Mesenteric fat pad (tissue), 1 donor: ENCODE data around the gene FANCG. TPM values are rescaled to one million over a fixed set of nuclear protein-coding genes. Genes with fewer than 3 reads are reported as not detected.

ENCODE experiments used
- DNase-seq: peaks from one replicate; pipeline ENCODE4 v3.0.0-alpha.2; 2020; ENCODE audit warnings: low spot score
- total RNA-seq: library from RNA; stranded (reverse); fragmentation: NEBNext Ultra II Directional; extraction: Animal tissue kit (Norgen Biotek cat#: 25700); gene quantifications from one replicate; pipeline ENCODE4 v1.2.1, GENCODE V29; 2021
- donor health status: DM: yes; HTN: yes; CAD: no.

The FANCG gene
- total RNA-seq, 1 donor from 2014 or later = 11.3 TPM

GRCh38 chr9:35069020-35069419 is 10.7 kb downstream of the FANCG start:
- DNase-seq = no peak

GRCh38 chr9:35067056-35067455 is 12.7 kb downstream of the FANCG start:
- DNase-seq = no peak

- DNase-seq = peak; percentile 59
Observed at GRCh38 chr9:35060548-35061207, 19.1 kb downstream of the FANCG start.

GRCh38 chr9:35059438-35059837 is 20.3 kb downstream of the FANCG start:
- no peak for DNase-seq

- DNase-seq = peak; percentile 43
Observed at GRCh38 chr9:35057271-35057620, 22.5 kb downstream of the FANCG start.

GRCh38 chr9:35056571-35057270 is 23.0 kb downstream of the FANCG start:
- DNase-seq = peak; percentile 80

GRCh38 chr9:35054871-35055644 is 24.7 kb downstream of the FANCG start:
- DNase-seq = peak; percentile 30

- DNase-seq = no peak
Observed at GRCh38 chr9:35054185-35054835, 25.4 kb downstream of the FANCG start.

GRCh38 chr9:35051069-35051967 is 28.4 kb downstream of the FANCG start:
- peak; percentile 4 for DNase-seq

- no peak for DNase-seq
Observed at GRCh38 chr9:35048511-35048910, 31.2 kb downstream of the FANCG start.

GRCh38 chr9:35044071-35044470 is 35.7 kb downstream of the FANCG start:
- no peak for DNase-seq

- DNase-seq = peak; percentile 24
Observed at GRCh38 chr9:35042891-35043545, 36.7 kb downstream of the FANCG start.

- DNase-seq = peak; percentile 22
Observed at GRCh38 chr9:35042081-35042604, 37.6 kb downstream of the FANCG start.

- DNase-seq = peak; percentile 72
Observed at GRCh38 chr9:35035851-35036701, 43.7 kb downstream of the FANCG start.

GRCh38 chr9:35033101-35033500 is 46.6 kb downstream of the FANCG start:
- DNase-seq = no peak

- no peak for DNase-seq
Observed at GRCh38 chr9:35029852-35030251, 49.9 kb downstream of the FANCG start.

- DNase-seq = no peak
Observed at GRCh38 chr9:35029241-35029640, 50.5 kb downstream of the FANCG start.

GRCh38 chr9:35028341-35028740 is 51.4 kb downstream of the FANCG start:
- no peak for DNase-seq

GRCh38 chr9:35027860-35028259 is 51.9 kb downstream of the FANCG start:
- no peak for DNase-seq
